C4-2B (cell line): ENCODE measurements around the gene TIGIT.

Experiments used
- ZFX ChIP-seq: fragments of 450-650 bp; IDR thresholded peaks from 2 replicates; pipeline ENCODE4 v1.6.1; 2017
- TF ChIP-seq, protein P1 (sequence below): fragments of 450-650 bp; conservative IDR thresholded peaks from 2 replicates; pipeline ENCODE4 v1.5.1; 2017; ENCODE audit warnings: mild to moderate bottlenecking

DNA sequence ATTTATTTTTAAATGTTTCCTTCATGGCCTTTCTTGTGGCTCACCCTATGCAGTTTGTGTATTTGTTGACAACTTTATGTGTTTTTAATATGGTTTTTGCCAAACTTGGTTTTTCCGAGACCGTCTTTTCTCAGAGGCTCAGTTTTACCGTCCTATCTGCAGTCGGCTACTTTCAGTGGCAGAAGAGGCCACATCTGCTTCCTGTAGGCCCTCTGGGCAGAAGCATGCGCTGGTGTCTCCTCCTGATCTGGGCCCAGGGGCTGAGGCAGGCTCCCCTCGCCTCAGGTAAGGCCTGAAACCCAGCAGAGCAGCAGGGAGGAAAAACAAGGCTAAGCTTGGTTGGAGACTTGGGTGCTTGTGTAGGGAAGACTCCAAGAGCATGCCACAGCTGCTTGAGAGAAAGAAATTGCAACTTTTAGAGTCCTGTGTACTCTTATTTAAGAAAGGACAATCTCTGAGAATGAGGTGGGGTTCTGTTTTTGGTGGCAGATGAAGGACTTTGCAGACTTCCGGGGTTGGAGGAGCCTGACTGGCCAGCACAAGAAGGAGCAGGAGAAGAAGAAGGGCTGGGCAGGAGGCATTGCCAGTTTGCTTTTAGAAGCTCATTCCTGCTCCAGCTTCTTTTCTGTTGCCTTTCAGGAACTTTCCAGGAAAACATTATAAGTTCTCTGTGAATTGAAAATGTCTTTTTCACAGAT is at the start of gene TIGIT:
- TF ChIP-seq, protein P1, sequence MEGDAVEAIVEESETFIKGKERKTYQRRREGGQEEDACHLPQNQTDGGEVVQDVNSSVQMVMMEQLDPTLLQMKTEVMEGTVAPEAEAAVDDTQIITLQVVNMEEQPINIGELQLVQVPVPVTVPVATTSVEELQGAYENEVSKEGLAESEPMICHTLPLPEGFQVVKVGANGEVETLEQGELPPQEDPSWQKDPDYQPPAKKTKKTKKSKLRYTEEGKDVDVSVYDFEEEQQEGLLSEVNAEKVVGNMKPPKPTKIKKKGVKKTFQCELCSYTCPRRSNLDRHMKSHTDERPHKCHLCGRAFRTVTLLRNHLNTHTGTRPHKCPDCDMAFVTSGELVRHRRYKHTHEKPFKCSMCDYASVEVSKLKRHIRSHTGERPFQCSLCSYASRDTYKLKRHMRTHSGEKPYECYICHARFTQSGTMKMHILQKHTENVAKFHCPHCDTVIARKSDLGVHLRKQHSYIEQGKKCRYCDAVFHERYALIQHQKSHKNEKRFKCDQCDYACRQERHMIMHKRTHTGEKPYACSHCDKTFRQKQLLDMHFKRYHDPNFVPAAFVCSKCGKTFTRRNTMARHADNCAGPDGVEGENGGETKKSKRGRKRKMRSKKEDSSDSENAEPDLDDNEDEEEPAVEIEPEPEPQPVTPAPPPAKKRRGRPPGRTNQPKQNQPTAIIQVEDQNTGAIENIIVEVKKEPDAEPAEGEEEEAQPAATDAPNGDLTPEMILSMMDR = no peak
- no peak for TF ChIP-seq ZFX
